CD4-positive, alpha-beta T cell (primary cell): ENCODE results near the gene RSPO1. TPM values are rescaled to one million over a fixed set of nuclear protein-coding genes. Genes with fewer than 3 reads are reported as not detected.

Experiments
- ATAC-seq: fragments of 200-7000 bp; cut with Tn5 transposase; one replicate; pipeline ENCODE4 v1.10.0; 2022; ENCODE audit warnings: mild to moderate bottlenecking; ENCODE audit not compliant: poor library complexity
- CTCF ChIA-PET: fragments of 350-600 bp; sonication (Branson Sonifier 250); formaldehyde crosslinking; loops from one replicate; lab custom pipeline; 2021; ENCODE audit warnings: antibody characterized with exemption, inconsistent platforms; lab: Charles Lee
- POLR2A ChIA-PET: fragments of 350-600 bp; sonication (Branson Sonifier 250); formaldehyde crosslinking; loops from one replicate; lab custom pipeline; 2021; ENCODE audit warnings: antibody characterized with exemption, inconsistent platforms; lab: Charles Lee
- DNase-seq, 14 experiments: peaks; one replicate each; pipeline ENCODE4 v3.0.0-alpha.2; 2013 to 2020; ENCODE audit warnings: mixed read lengths in 2 of 14
- H3K27ac ChIP-seq, 2 donors: one replicate each; pipeline versions ENCODE4 v1.5.1 to v1.7.0; 2013; ENCODE audit warnings: low read length in 2 of 2, low read depth in 1 of 2, mild to moderate bottlenecking in 1 of 2
- H3K27me3 ChIP-seq, 2 experiments: 1 replicate in 1 of 2; 2 replicates in 1 of 2; pipeline versions ENCODE4 v1.6.1 to v1.7.0; 2013; ENCODE audit warnings: low read length in 2 of 2, control low read depth in 1 of 2, mild to moderate bottlenecking in 1 of 2, moderate library complexity in 1 of 2; ENCODE audit not compliant: insufficient read depth in 2 of 2, control insufficient read depth in 1 of 2
- H3K36me3 ChIP-seq: one replicate; pipeline ENCODE4 v1.6.1; 2013; ENCODE audit warnings: low read length, control low read depth; ENCODE audit not compliant: insufficient read depth
- H3K4me1 ChIP-seq: one replicate; pipeline ENCODE4 v1.6.1; 2013; ENCODE audit warnings: low read length, control low read depth; ENCODE audit not compliant: insufficient read depth
- H3K4me3 ChIP-seq: one replicate; pipeline ENCODE4 v1.5.1; 2013; ENCODE audit warnings: mild to moderate bottlenecking, low read length, moderate library complexity
- H3K9me3 ChIP-seq, 2 experiments: 1 replicate in 1 of 2; 2 replicates in 1 of 2; pipeline versions ENCODE4 v1.6.1 to v1.7.0; 2013; ENCODE audit warnings: low read length in 2 of 2, mild to moderate bottlenecking in 2 of 2, control low read depth in 1 of 2, moderate library complexity in 1 of 2; ENCODE audit not compliant: control insufficient read depth in 1 of 2, insufficient read depth in 1 of 2
- H3K27ac Mint-ChIP-seq: one replicate; pipeline ENCODE4 v1.8.0; 2020; ENCODE audit warnings: mixed read lengths
- H3K27me3 Mint-ChIP-seq: one replicate; pipeline ENCODE4 v1.8.0; 2021; ENCODE audit warnings: mixed read lengths
- H3K36me3 Mint-ChIP-seq: one replicate; pipeline ENCODE4 v1.8.0; 2021; ENCODE audit warnings: low read depth, mixed read lengths
- H3K4me1 Mint-ChIP-seq: one replicate; pipeline ENCODE4 v1.8.0; 2021; ENCODE audit warnings: low read depth, mixed read lengths
- H3K4me3 Mint-ChIP-seq: one replicate; pipeline ENCODE4 v1.8.0; 2020; ENCODE audit warnings: mild to moderate bottlenecking, mixed read lengths
- H3K9me3 Mint-ChIP-seq: one replicate; pipeline ENCODE4 v1.8.0; 2020; ENCODE audit warnings: mixed read lengths
- intact Hi-C, 2 experiments: fragments of 100-400 bp; cut with DNase I in 1 of 2; cut with micrococcal nuclease in 1 of 2; formaldehyde crosslinking; loops; one replicate each; pipeline versions ENCODE4 v1.15.1 to v1.9.0; 2023 to 2025; cut with DNase I, micrococcal nuclease
- total RNA-seq, 174 experiments: library from RNA in 2 of 174; stranded (reverse) in 2 of 174; gene quantifications; one replicate each; pipeline ENCODE4 v1.2.3 and lab custom pipeline; 2021 to 2026
- TF ChIP-seq, protein P1 (sequence below): fragments of 200-600 bp; IDR thresholded peaks from one replicate; pipeline ENCODE4 v1.8.0; 2022; ENCODE audit warnings: antibody characterized with exemption, mild to moderate bottlenecking

The RSPO1 gene
- total RNA-seq, 2 experiments from 2014 or later = not detected

DNA sequence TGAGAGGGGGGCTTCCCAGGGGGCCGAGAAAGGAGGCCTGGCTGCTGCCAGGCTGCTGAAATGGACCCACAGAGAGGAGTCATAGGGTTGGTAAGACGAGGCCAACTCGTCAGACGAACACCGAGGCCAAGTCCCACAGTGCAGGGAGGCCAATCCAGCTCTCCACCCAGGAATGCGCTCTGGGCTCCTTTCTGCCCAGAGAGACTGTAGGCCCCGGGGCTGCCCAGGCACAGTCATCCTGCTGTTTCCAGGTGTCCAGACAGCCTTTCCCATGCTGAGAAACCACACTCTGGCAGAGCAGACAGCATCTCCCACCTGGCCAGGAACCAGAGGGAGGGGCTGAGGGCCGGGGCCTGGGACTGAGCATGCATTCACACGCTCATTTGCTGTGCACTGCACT is 26.7 kb upstream of the RSPO1 start:
- CTCF ChIA-PET = no interaction called here
- no peak for ATAC-seq
- Mint-ChIP-seq H3K36me3 (no peaks in the 10 kb centered on the region), H3K27ac (no peak overlapping the region), H3K9me3 (no peaks in the 10 kb centered on the region), H3K4me1 (no peaks in the 10 kb centered on the region), H3K4me3 (no peak overlapping the region), H3K27me3 (peaks cover 4% of the 10 kb centered on the region)
- no peaks in the 10 kb centered on the region for H3K4me1 ChIP-seq
- intact Hi-C loops = no loop called here
- TF ChIP-seq, protein P1, sequence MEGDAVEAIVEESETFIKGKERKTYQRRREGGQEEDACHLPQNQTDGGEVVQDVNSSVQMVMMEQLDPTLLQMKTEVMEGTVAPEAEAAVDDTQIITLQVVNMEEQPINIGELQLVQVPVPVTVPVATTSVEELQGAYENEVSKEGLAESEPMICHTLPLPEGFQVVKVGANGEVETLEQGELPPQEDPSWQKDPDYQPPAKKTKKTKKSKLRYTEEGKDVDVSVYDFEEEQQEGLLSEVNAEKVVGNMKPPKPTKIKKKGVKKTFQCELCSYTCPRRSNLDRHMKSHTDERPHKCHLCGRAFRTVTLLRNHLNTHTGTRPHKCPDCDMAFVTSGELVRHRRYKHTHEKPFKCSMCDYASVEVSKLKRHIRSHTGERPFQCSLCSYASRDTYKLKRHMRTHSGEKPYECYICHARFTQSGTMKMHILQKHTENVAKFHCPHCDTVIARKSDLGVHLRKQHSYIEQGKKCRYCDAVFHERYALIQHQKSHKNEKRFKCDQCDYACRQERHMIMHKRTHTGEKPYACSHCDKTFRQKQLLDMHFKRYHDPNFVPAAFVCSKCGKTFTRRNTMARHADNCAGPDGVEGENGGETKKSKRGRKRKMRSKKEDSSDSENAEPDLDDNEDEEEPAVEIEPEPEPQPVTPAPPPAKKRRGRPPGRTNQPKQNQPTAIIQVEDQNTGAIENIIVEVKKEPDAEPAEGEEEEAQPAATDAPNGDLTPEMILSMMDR = no peak
- H3K27ac ChIP-seq = no peak overlapping the region
- DNase-seq = no peak
- H3K9me3 ChIP-seq = peaks cover 0 to 7% of the 10 kb centered on the region in 2 experiments
- POLR2A ChIA-PET = no interaction called here
- no peaks in the 10 kb centered on the region for H3K36me3 ChIP-seq
- peaks cover 0 to 4% of the 10 kb centered on the region in 2 experiments for H3K27me3 ChIP-seq
- H3K4me3 ChIP-seq = no peak overlapping the region

DNA sequence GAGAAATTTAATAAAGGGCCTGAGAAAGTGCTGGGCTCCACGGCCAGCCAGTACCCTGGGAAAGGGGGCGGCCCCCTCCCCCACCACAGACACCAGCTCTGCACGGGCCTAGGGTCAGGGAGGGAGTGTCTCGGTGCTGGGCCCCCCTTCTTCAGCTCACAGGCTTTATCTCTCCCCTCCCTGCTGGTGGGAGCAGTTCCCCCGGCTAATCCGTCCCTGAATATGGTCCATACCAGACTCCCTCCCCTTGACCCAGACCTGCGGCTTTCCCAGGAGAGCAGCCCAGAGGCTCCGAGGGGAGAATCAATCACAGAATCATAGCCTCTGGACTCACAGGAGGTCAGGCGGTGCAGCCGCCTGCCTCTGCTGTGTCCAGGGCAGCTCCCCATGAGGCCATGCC is 26.0 kb upstream of the RSPO1 start:
- Histone ChIP-seq H3K36me3 (no peaks in the 10 kb centered on the region), H3K4me1 (no peaks in the 10 kb centered on the region), H3K27me3 (peaks cover 0 to 4% of the 10 kb centered on the region in 2 experiments), H3K9me3 (peaks cover 0 to 7% of the 10 kb centered on the region in 2 experiments), H3K27ac (no peak overlapping the region), H3K4me3 (no peak overlapping the region)
- CTCF ChIA-PET = no interaction called here
- H3K36me3 Mint-ChIP-seq = no peaks in the 10 kb centered on the region
- H3K4me1 Mint-ChIP-seq = no peaks in the 10 kb centered on the region
- no peak for DNase-seq
- no peak for ATAC-seq
- POLR2A ChIA-PET = no interaction called here
- peaks cover 4% of the 10 kb centered on the region for H3K27me3 Mint-ChIP-seq
- H3K27ac Mint-ChIP-seq = no peak overlapping the region
- TF ChIP-seq, protein P1 = no peak
- no peaks in the 10 kb centered on the region for H3K9me3 Mint-ChIP-seq
- intact Hi-C loops = no loop called here
- no peak overlapping the region for H3K4me3 Mint-ChIP-seq

DNA sequence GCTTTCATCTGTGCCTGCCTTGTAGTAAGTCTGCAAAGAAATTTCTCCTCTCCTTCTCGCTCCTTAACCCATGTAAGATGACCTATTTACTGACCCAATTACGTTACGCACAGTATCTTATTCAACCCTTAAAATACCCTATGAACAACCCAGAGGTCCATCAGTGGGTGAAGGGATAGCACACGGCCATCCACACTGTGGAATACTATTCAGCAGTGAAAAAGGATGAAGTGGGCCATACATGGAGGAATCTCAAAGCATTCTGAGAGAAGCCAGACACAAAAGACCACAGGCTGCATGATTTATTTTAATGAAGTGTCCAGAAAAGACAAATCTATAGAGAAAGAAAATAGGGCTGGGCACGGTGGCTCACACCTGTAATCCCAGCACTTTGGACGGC is 23.8 kb upstream of the RSPO1 start:
- TF ChIP-seq, protein P1 = no peak
- H3K36me3 Mint-ChIP-seq = no peaks in the 10 kb centered on the region
- Histone ChIP-seq H3K9me3 (peaks cover 0 to 7% of the 10 kb centered on the region in 2 experiments), H3K4me3 (no peak overlapping the region), H3K27ac (no peak overlapping the region), H3K4me1 (no peaks in the 10 kb centered on the region), H3K27me3 (peaks cover 0 to 4% of the 10 kb centered on the region in 2 experiments), H3K36me3 (no peaks in the 10 kb centered on the region)
- ChIA-PET CTCF (no interaction called here), POLR2A (no interaction called here)
- no peak for ATAC-seq
- intact Hi-C loops = no loop called here
- H3K9me3 Mint-ChIP-seq = no peaks in the 10 kb centered on the region
- no peak overlapping the region for H3K4me3 Mint-ChIP-seq
- no peak for DNase-seq
- no peak overlapping the region for H3K27ac Mint-ChIP-seq
- peaks cover 4% of the 10 kb centered on the region for H3K27me3 Mint-ChIP-seq
- H3K4me1 Mint-ChIP-seq = no peaks in the 10 kb centered on the region
